ENCODE results near the gene PGLYRP2.

The PGLYRP2 gene

DNA sequence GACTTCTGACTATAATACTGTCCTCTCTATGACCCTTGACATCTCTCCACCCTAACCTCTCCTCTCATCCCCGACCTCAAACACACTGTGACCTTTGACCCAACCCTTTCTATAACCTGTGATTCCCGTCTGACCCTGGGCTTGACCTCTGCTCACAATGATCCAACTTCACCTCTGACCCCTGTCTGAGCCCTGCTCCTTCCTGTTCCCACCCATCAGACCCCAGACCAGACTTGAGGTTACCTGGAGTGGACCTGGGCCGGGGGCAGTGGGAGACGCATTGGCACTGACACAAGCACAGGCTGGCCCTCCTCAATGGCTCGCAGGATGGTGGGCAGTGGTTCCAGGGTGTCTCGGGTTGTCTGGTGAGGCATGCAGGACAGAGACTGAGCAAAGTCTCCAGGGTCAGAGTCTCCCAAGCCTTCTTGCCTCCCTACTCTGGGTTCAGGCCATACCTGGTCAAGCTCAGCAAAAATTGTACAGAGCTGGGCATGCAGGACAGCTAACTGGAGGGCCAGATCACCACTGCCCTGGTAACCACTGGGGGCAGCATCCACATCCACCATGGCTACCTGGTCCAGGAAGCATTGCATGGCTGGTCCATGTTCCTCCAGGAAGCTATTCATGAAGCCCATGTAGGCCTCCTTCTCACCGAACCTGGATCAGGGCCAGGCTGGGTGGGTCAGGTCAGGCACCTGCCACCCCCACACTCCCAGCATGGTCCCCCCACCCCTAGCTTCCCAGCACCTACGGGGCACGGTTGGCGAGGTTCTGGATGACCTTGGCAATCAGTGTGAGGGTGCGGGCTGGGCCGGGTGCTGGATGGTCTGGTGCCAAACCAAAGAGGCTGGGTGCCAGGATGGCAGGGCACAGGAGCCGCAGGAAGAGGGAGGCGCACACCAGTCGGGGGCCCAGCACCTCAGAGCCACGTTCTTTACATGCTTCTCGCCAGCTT, 25.1 kb downstream of the PGLYRP2 start:
- DNase-seq, result peak; percentile 24

DNA sequence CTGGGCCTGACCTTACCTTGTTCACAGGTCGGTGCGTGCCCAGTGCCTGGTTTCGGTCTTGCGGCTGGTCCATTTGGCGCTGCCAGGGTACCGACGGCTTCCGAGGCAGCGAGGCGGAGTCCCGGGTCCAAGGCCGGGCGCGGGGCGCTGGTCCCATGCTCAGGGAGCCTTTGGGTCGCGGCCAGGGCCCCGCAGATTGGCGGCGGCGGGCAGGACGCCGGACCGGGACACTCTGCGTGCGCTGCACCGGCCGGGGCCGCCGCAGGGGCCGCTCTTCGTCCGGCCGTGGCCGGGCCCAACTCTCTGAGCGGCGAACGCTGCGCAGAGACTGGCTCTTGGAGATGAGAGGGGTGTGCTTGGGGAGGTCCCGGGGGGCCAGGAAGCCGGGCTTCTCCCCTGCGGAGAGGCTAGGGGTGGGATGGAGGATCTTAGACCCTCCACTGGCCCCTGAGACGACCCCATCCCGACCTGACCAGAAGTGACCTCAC, 26.2 kb downstream of the PGLYRP2 start:
- no peak for DNase-seq

DNA sequence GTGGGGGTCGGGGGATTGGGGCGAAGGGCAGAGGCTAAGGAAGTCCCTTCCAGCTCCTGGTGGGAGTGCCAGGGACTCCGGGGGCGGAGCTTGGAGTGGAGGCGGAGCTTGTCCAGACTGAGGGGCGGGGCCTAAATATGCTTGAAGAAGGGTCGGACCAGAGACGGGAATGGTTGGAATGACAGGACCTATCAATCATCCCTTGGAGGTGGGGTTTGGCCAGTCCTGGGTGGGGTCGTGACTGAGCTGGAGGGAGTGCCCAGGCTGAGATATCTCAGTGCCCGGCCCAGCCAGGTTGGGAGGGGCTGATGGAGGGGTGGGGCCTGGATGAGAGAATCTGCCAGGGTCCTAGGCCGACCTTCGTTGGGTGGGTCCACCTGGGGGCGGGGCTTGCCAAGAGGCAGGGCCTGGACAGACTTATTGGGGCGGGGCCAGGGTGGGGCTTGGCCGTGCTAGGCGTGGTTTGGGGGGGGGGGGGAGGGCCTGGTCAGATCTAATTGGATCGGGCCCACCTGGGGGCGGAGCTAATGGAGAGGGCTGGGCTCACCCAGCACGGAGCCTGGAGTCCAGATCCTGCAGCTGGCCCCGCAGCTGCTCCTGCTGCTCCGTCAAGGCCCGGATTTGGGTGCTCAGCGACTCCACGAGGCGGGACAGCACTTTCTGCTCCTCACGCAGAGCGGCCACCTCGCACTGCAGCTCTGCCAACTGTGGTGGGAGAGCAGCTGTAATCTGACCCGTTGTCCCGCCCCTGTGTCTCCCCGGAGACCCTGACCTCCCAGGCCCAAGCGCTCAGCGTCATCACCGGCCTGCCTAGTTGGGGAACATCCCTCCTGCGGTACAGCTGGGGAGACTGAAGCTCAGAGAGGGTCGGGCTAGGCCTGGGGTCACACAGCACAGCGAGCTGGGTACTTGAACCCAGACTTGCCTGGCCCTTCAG, 26.9 kb downstream of the PGLYRP2 start:
- DNase-seq, result peak; percentile 90

DNA sequence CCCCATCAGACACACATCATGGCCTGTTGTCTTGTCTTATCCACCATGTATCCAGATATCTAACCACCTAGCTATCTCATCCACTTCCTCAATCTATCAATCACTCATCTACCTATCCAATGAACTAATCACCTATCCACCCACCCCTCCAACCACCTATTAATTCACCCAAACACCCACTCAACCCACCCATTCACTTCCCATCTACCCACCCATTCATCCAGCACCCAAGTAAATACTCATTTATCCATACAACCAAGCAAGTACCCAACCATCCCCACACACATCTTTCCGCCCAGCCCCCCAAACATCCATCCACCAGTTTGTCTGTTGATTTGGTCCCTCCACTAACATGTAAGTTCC, 28.8 kb downstream of the PGLYRP2 start:
- no peak for DNase-seq

DNA sequence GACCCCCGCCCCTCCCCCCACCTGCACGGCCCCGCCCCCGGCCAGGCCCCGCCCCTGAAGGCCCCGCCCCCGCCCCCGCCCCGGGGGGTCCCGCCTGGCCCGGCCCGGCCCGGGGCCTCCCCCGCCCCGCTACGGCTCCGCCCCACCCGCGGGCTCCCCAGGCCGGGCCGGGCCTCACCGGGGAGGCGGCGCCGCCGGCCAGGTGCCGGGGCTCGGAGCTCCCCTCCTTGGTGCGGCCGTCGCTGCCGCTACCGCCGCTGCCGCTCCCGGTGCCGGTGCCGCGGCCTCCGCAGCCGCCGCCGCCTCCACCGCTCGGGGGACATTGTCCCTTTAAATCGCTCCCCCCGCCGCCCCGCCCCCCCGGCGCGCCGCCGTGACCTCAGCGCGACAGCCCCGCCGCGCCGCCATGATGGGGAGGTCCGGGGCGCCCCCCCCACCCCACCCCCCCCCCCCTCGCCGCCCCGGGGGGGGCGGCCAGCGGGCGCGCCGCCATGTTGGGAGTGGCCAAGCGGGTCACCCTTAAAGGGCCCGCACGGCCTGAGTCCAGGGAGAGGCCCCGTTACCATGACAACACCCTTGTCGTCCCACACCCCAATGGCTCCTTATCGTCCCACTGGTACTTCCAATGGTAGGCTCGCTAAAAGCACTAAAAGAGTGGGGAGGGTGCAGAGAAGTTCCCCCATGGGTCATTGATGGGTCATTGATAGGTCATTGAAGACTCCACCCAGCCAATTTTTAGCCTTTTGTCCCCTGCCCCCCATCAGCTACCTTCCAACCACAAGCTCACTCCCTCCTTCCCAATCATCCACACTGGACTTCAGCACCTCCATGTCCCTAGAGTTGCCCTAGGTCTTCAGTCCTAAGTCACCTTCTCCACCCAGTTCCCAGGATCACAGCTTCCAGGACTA, 29.4 kb downstream of the PGLYRP2 start, which contains the start of gene WIZ:
Gene WIZ (minus strand): TSS at position 337 of the 908 bp plus-strand sequence. CDS start 1,649 bp downstream, outside the sequence.
- peak; percentile 90 for DNase-seq

DNA sequence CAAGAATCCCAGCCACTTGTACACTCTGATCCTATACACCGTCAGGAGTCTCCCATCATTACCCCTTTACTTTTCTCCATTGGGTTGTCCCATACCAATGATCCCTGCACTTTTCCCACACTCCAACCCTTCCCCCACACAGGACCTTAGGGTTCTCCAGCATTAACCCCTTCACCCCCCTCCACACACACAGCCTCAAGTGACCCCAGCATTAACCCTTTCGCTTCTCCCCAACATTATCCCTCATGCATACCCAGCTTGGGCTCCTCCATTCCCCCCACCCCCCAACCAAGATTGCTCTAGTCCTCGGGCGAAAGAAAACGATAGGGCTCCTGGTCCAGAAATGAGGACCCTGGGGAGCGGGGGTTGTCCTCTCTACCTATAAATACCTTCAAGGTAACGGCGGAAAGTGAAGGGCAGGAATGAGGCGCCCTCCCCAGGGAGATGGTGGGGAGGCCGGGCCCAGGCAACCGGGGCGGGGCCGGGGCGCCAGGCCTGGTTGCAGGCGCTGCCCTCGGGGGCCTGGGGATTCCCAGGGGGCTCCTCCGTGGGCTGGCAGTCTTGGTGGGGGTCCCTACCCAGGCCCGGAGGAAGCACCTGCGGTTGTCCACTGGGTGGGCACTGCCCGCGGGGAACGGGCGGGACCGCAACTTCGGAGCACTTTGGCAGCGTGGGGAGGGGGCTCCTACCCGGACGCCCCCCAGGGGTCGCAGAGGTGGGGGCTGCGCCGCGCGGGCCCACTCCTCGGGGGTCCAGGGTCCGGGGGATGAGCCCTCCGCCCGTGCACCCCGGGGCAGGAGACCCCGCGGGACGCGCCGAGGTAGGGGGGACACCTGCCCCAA, 30.3 kb downstream of the PGLYRP2 start:
- DNase-seq, result no peak

DNA sequence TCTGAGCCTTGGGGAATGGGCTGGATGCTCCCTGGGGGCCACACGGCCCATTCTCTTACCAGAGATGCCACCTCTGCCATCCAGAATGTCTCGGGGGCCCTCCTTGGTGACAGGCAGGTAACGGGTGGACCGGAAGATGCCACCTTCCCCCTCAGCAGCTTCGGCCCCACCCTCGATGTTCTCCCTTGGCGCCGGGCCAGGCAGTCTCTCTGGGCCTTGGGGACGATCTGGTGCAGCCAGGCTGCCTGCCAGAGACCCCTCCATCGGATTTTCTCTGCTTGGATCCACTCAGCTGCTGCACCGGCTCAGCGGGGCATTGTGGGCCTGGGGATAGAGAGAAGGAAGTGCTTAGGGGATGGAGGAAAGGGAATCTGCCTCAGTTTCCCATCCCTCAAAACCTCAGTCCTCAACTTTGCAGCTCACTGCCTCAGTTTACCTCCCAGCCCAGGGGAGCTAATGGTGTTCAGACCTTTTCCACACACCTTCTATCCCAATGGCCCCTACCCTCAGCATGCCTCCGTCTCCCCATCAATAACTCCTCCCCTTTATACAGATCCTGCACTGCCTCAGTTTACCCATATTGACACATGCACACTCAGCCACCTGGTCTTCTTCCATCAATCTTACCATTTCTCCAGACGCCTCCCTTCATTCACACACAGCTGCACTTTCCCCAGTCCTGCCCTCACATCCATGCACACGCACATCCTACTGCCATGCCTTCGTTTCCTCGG, 31.1 kb downstream of the PGLYRP2 start:
- no peak for DNase-seq

DNA sequence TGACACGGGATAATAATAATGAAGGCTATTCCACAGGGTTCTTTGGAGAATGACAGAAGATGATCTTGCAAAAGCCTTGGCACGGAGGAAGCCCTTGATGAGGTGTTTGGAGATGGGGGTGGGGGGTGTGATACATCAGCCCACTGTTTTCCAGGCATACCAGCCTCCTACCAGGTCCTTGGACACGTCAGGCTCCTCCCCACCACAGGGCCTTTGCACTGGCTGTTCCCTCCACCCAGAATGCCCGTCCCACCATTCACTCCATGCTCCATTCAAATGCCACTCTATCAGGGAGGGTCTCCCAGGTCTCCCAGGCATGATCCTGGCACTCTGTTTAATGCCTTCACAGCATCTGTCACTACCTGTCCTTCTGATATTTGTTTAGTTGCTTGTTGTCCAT, 32.2 kb downstream of the PGLYRP2 start:
- no peak for DNase-seq

DNA sequence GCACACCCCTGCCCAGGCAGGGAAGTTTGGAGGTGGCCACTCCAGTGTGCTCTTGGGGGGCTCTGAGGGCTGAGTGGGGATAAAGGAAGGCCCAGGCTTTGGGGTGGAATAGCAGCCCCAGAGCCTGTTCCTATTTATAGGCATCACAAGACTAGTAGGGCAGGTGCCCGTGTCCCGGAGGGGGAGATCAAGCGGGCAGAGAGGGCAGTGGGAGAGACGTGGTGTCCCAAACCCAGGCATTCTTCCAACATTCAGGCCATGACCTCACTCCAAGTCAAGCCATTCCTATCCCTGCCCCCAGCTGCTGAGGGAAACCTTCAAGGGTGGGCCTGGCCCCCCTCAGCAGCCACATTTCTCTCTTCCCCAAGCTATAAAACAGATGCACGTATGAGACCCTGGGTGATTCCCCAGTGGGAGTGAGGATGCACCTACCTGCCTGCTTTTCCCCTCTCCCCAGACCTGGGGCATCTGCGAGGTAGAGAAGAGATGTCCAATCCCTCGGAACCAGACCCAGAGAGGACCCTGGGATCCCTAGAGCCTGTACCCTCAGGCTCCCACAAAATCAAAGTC, 33.4 kb downstream of the PGLYRP2 start:
- no peak for DNase-seq

DNA sequence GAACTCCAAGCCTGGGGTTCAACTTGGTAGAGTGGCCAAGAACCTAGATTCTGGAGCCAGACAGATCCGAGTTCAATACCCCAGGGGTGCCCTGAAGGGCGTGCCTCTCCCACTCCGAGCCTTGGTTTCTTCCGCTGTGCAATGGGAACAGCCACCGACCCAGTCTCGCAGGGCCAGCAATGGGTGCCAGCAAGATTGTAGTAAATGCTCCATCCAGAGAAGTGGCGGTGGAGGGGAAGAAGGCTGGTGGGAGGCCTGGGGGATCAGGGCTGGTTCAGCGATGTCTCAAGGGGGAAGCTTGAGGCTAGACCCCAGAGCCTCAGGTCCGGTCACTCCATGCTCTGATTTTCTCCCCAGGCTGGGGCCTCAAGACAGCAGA, 34.1 kb downstream of the PGLYRP2 start:
- DNase-seq, result no peak

DNA sequence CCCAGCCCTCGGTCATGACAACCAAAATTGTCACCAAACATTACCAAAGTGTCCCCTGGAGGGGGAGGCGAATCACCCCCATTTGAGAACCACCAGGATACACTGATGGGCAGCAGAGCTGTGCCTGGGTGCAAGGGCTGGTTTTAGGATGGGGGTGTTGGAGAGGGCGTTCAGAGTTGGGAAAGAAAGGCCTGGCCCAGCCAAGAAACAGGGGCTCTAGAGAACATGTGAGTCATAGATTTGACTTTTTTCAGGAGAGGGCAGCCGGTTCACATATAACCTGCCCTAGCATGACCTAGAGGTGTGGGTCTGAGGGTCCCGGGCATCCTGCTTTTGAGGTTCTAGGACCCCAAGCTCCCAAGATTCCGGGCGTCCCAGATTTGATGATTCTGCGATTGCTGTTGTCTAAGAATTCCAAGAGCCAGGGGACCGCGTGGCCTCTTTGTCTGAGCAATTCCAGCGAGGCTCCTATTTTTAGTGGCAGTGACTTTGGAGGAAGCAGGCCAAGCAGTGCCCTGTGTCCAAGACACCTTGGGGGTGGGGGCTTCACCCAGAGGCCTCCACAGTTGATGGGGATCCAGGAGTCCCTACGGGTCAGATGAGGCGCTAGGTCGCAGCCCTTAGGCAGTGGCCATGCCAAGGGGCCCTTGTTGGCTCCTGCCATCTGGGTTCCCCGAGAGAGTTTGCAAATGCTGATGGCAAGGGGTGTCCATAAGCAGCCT, 34.6 kb downstream of the PGLYRP2 start:
- DNase-seq, result no peak

DNA sequence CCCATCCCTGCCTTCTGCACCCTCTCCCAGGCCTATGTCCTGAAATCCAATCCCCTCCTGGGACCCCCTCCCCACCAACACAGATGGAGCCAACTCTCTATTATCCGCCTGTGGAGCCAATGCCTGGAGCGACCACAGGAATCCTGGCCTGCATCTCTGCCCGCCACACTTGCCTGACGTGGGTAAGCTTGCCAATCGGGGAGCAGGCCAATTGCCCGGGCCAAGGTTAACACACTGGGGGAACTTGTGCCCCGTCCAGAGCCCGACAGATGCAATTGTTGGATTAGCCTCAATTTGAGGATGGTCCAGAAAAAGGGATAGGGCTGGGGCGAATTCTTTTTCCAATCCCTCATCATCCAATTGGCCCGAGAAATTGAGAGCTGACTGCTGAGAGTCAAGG, 35.5 kb downstream of the PGLYRP2 start:
- peak; percentile 76 for DNase-seq

DNA sequence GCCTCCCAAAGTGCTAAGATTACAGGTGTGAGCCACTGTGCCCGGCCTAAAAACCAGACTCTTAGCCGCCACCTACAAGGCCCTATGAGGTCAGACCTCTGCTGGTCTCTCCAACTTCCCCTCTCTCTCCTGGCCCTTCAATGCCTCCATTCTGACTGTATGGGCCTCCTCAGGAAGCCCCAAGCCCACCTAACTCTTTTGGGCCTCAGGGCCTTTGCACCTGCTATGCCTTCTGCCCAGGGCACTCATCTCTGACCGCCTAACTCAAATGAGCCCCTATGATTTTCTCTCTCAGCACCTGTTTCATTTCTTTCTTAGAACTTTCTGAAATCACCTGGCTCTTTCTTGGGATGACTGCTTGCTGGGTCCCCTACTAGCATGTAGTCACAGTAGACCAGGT, 36.0 kb downstream of the PGLYRP2 start:
- no peak for DNase-seq

DNA sequence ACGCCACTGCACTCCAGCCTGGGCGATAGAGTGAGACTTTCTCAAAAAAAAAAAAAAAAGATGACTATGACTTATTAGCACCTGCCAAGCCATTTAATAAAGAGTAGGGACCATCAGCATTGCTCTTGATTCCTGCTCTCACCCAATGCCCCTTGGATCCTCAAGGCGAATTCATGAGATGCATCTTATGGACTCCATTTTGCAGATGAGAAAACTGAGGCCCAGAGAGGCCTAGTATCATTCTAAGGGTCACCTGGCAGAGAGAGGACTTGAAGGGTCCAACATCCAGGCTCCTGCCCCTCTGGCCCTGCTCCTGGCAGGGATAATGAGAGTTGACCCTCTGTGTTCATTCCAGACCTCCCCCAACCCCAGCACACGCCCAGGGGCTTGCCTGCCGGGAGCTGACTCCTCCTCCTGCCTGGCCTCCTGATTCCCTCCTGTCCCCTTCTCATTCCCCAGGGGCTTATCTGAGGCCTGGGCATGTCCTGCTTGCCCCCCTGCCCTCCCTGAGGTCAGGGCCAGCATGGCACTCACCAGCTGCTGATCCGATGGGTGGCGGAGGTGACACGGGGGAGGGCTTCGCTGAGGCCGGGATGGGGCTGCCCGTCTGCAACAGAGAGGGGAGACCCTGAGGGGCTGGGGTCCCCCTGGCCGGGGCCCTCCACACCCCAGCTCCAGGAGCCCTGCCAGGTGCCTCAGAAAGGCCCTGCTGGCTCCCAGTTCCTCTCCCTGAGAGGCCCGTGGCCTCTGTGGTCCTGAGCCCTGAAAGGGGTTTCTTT, 37.0 kb downstream of the PGLYRP2 start:
- DNase-seq, result no peak

DNA sequence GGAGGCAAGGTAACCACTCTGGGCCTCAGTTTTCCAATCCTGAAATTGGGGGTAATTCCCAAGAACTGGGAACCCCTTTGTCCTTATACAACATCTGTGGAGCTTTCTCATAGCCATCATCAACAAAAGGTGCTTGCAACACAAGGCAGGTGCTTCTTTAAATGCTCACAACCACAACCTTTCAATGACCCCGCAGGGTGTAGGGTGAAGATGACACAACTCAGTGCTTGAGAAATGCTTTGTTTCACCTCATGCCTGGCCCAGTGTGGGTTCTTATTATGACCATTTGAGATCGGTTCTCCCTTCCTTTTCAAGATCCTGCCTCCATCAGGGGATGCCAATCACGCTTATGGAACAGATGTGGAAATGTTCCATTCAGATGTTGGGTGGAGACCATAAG, 38.0 kb downstream of the PGLYRP2 start:
- DNase-seq, result no peak

DNA sequence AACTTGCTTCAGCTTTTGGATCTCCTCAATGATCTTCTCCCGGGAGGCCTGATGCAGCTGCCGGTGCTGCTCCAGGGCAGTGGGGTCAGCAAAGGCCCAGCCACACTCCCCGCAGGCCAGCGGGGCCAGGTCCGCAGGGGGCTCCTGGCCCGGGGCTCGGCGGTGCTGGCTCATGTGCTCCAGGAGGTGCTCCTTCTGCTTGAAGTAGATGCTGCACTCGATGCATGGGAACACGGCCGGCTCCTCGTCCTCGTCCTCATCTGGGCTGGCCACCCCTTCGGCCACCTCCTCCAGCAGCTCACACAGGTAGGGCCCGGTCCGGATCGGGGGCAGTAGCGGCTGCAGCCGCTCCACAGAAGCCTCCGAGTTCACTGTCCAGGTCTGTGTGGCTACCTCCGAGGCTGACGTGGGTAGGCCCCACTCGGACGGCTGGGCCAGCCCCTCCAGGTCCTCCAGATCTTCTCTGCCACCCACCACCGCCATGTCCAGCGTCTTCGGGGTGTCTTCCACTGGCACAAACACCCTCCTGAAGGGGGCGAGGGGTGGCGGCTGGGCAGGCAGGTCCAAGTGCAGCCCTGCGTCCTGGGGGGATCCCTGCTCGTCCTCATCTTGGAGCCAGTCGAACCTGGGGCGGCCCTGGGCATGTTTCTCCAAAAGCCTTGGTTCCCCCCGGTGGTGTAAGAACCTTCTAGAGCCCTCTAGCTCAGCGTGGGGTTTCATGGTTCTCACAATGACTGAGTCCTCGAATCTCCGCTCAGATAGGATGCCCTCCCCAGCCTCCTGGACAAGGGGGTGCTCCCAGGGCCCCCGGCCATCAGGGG, 39.3 kb downstream of the PGLYRP2 start:
- DNase-seq, result no peak

DNA sequence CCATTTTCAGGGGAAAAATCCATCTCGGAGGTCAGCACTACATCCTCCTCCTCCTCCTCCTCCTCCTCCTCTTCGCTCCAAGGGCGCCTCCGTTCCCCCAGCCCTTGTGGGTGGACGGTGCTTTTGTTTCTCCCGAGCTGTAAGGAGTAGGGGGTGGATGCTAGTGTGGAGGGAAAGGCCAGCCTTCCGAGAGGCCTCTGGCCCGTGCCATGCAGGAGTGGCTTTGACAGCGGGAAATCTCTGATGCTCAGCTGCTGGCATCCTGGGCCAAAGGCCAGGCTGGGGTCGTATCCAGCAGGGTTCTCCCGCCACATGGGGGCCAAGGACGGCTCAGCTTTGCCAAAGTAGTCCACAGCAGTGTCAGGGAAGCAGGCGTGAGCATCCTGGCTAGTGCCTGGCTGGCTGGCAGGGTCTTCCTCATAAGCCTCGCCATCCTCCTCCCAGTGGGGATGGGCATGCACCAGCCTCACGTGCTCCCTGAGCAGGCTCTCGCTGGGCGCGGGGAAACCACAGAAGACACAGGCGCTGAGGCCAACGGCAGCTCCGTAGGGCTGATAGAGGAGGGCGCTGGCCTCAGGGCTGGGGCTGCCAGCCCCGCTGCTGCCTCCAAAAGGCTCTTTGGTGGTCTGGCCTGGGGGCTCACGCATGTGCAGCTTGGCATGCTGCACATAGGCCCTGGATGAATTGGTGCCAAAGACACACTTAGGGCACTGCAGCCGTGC, 40.1 kb downstream of the PGLYRP2 start:
- no peak for DNase-seq

All from femur (tissue), 1 donor.